CD1c-positive myeloid dendritic cell (primary cell): ENCODE measurements around the gene GLIPR1.
A peak's percentile ranks its signal among the peaks of the same experiment; 100 is the strongest.
"Not testable (repeated sequence)": the region's sequence is repeated elsewhere in the genome, so short reads cannot be mapped to it uniquely, and the experiment has no call there.

Experiments used
- DNase-seq: peaks from one replicate; pipeline ENCODE4 v3.0.0-alpha.2; 2016; ENCODE audit errors: extremely low spot score

The GLIPR1 gene

GRCh38 chr12:75511116-75512048 is 30.8 kb downstream of the GLIPR1 start, which contains the start of gene KRR1:
Gene KRR1 (minus strand): TSS chr12:75511609. CDS start chr12:75511597, 12 bp downstream.
- DNase-seq, result peak; percentile 99

GRCh38 chr12:75521224-75521623 is 40.7 kb downstream of the GLIPR1 start:
- DNase-seq, result not testable (repeated sequence)

GRCh38 chr12:75522124-75522523 is 41.6 kb downstream of the GLIPR1 start:
- DNase-seq, result not testable (repeated sequence)

- no peak for DNase-seq
Observed at GRCh38 chr12:75525263-75525662, 44.7 kb downstream of the GLIPR1 start.

- DNase-seq, result peak; percentile 52
Observed at GRCh38 chr12:75526655-75527511, 46.3 kb downstream of the GLIPR1 start.

GRCh38 chr12:75528272-75528671 is 47.7 kb downstream of the GLIPR1 start:
- DNase-seq, result no peak

GRCh38 chr12:75528692-75529091 is 48.1 kb downstream of the GLIPR1 start:
- peak; percentile 9 for DNase-seq

GRCh38 chr12:75529316-75529715 is 48.8 kb downstream of the GLIPR1 start:
- DNase-seq, result no peak

- no peak for DNase-seq
Observed at GRCh38 chr12:75529826-75530225, 49.3 kb downstream of the GLIPR1 start.

GRCh38 chr12:75533239-75533638 is 52.7 kb downstream of the GLIPR1 start:
- no peak for DNase-seq

- no peak for DNase-seq
Observed at GRCh38 chr12:75539889-75540288, 59.3 kb downstream of the GLIPR1 start.

- DNase-seq, result no peak
Observed at GRCh38 chr12:75542942-75543341, 62.4 kb downstream of the GLIPR1 start.

- DNase-seq, result no peak
Observed at GRCh38 chr12:75543529-75543928, 63.0 kb downstream of the GLIPR1 start.

- no peak for DNase-seq
Observed at GRCh38 chr12:75545636-75546035, 65.1 kb downstream of the GLIPR1 start.

GRCh38 chr12:75548879-75549278 is 68.3 kb downstream of the GLIPR1 start:
- no peak for DNase-seq

GRCh38 chr12:75549989-75550388 is 69.4 kb downstream of the GLIPR1 start:
- DNase-seq, result no peak

GRCh38 chr12:75550401-75551240 is 70.1 kb downstream of the GLIPR1 start:
- DNase-seq, result no peak

- no peak for DNase-seq
Observed at GRCh38 chr12:75551477-75551876, 70.9 kb downstream of the GLIPR1 start.

- peak; percentile 8 for DNase-seq
Observed at GRCh38 chr12:75553398-75553797, 72.8 kb downstream of the GLIPR1 start.
